HCT116 (cell line): ENCODE data around the gene TMPRSS13. TPM values are rescaled to one million over a fixed set of nuclear protein-coding genes. Genes with fewer than 3 reads are reported as not detected.
"Not testable (repeated sequence)": the region's sequence is repeated elsewhere in the genome, so short reads cannot be mapped to it uniquely, and the experiment has no call there.

Experiments used
- ATAC-seq: fragments of 200-7000 bp; cut with Tn5 transposase; 2 replicates; pipeline ENCODE4 v1.9.1; 2020; ENCODE audit warnings: mild to moderate bottlenecking, moderate library complexity
- BruUV-seq: library from RNA; stranded (reverse); fragments of 400-500 nt; replicated peaks from 2 replicates; lab custom pipeline; 2021; lab: Mats Ljungman, UMichigan
- CTCF ChIA-PET: fragments of 300-600 bp; sonication (Branson Sonifier 250); formaldehyde crosslinking; loops from one replicate; lab custom pipeline; 2021; ENCODE audit warnings: antibody characterized with exemption; lab: Charles Lee
- POLR2A ChIA-PET: fragments of 300-600, 350-600 bp; sonication (Branson Sonifier 250); formaldehyde crosslinking; loops from one replicate; lab custom pipeline; 2021; ENCODE audit warnings: antibody characterized with exemption; lab: Charles Lee
- RAD21 ChIA-PET, 2 experiments: fragments of 300-600 bp; sonication (Branson Sonifier 250); formaldehyde crosslinking; loops; one replicate each; lab custom pipeline; 2023; ENCODE audit warnings: low total read pairs in 2 of 2; ENCODE audit not compliant: uncharacterized antibody in 2 of 2, unreplicated experiment in 2 of 2, low non-redundant PET in 1 of 2; lab: Charles Lee
- DNase-seq: peaks from one replicate; pipeline ENCODE4 v3.0.0-alpha.2; 2010; ENCODE audit warnings: low read depth, low spot score
- H2AFZ ChIP-seq: fragments of 200-600 bp; shearing (Covaris generic), sonication (generic); 2 replicates; pipeline ENCODE4 v1.6.1; 2017; ENCODE audit warnings: low read depth, mixed run types, mixed read lengths, antibody characterized with exemption, low read length; ENCODE audit not compliant: poor library complexity, severe bottlenecking
- H3K27ac ChIP-seq: 2 replicates; pipeline ENCODE4 v1.5.1; 2012; ENCODE audit warnings: low read depth, low read length
- H3K27me3 ChIP-seq: fragments of 200-600 bp; sonication (generic); 2 replicates; pipeline ENCODE4 v1.6.1; 2016; ENCODE audit warnings: mixed run types, low read length, mixed read lengths; ENCODE audit not compliant: insufficient read depth
- H3K36me3 ChIP-seq, 2 experiments: fragments of 200-500 bp in 1 of 2; fragments of 200-600 bp in 1 of 2; sonication (Bioruptor generic) in 1 of 2; sonication (generic) in 1 of 2; 2 replicates each; pipeline versions ENCODE4 v1.5.1 to v1.6.1; 2014 to 2016; ENCODE audit warnings: low read length in 2 of 2, inconsistent platforms in 1 of 2, mixed read lengths in 1 of 2, mixed run types in 1 of 2; ENCODE audit not compliant: insufficient read depth in 2 of 2, control insufficient read depth in 1 of 2
- H3K4me1 ChIP-seq, 2 experiments: fragments of 200-600 bp in 1 of 2; sonication (generic) in 1 of 2; 2 replicates each; pipeline versions ENCODE4 v1.5.1 to v1.6.1; 2012 to 2017; ENCODE audit warnings: low read length in 2 of 2, inconsistent platforms in 1 of 2, mild to moderate bottlenecking in 1 of 2, mixed read lengths in 1 of 2, mixed run types in 1 of 2, moderate library complexity in 1 of 2; ENCODE audit not compliant: insufficient read depth in 2 of 2, control insufficient read depth in 1 of 2
- H3K4me2 ChIP-seq: fragments of 200-600 bp; sonication (generic); 2 replicates; pipeline ENCODE4 v1.6.1; 2017; ENCODE audit warnings: mixed run types, low read length, mixed read lengths
- H3K4me3 ChIP-seq, 2 experiments: fragments of 200-600 bp in 1 of 2; sonication (generic) in 1 of 2; replicated peaks in 1 of 2; 2 replicates each; pipeline ENCODE4 v1.5.1; 2011 to 2016; ENCODE audit warnings: low read length in 2 of 2, control low read depth in 1 of 2, low read depth in 1 of 2, mild to moderate bottlenecking in 1 of 2, mixed read lengths in 1 of 2, mixed run types in 1 of 2
- H3K79me2 ChIP-seq: fragments of 200-600 bp; sonication (generic); 2 replicates; pipeline ENCODE4 v1.6.1; 2017; ENCODE audit warnings: mild to moderate bottlenecking, mixed run types, low read length, moderate library complexity, mixed read lengths; ENCODE audit not compliant: insufficient read depth
- H3K9ac ChIP-seq: fragments of 200-600 bp; sonication (generic); 2 replicates; pipeline ENCODE4 v1.6.1; 2016; ENCODE audit warnings: low read length, mixed read lengths
- H3K9me2 ChIP-seq: fragments of 200-600 bp; sonication (generic), shearing (Covaris generic); 2 replicates; pipeline ENCODE4 v1.6.1; 2017; ENCODE audit warnings: mixed run types, mild to moderate bottlenecking, moderate library complexity; ENCODE audit not compliant: insufficient read depth
- H3K9me3 ChIP-seq, 2 experiments: fragments of 200-500 bp in 1 of 2; fragments of 200-600 bp in 1 of 2; sonication (Bioruptor generic) in 1 of 2; sonication (generic) in 1 of 2; 2 replicates each; pipeline ENCODE4 v1.6.1; 2014 to 2017; ENCODE audit warnings: low read length in 2 of 2, mixed read lengths in 2 of 2, inconsistent platforms in 1 of 2, low read depth in 1 of 2, mild to moderate bottlenecking in 1 of 2, mixed run types in 1 of 2, moderate library complexity in 1 of 2; ENCODE audit not compliant: control insufficient read depth in 1 of 2, insufficient read depth in 1 of 2
- H4K20me1 ChIP-seq: fragments of 200-600 bp; sonication (generic), shearing (Covaris generic); 2 replicates; pipeline ENCODE4 v1.6.1; 2017; ENCODE audit warnings: mixed run types, mild to moderate bottlenecking, moderate library complexity; ENCODE audit not compliant: insufficient read depth
- CBX3 ChIP-seq: IDR thresholded peaks from 2 replicates; pipeline ENCODE4 v1.6.1; 2012; ENCODE audit warnings: low read depth
- EGR1 ChIP-seq: IDR thresholded peaks from 2 replicates; pipeline ENCODE4 v1.6.1; 2012; ENCODE audit warnings: low read depth
- RAD21 ChIP-seq: IDR thresholded peaks from 2 replicates; pipeline ENCODE4 v1.6.1; 2012; ENCODE audit warnings: low read depth, mild to moderate bottlenecking
- SIN3A ChIP-seq: IDR thresholded peaks from 2 replicates; pipeline ENCODE4 v1.6.1; 2012; ENCODE audit warnings: low read depth
- SRF ChIP-seq: IDR thresholded peaks from 2 replicates; pipeline ENCODE4 v1.6.1; 2012; ENCODE audit warnings: low read depth
- YY1 ChIP-seq: IDR thresholded peaks from 2 replicates; pipeline ENCODE4 v1.6.1; 2011; ENCODE audit warnings: low read length, low read depth, moderate library complexity, mild to moderate bottlenecking; ENCODE audit not compliant: insufficient replicate concordance; ENCODE audit errors: extremely low read depth
- intact Hi-C: fragments of 100-400 bp; cut with micrococcal nuclease; formaldehyde crosslinking; loops from 2 replicates; pipeline ENCODE4 v1.10.0; 2022
- total RNA-seq: library from RNA; stranded (reverse); gene quantifications from one replicate; pipeline ENCODE4 v1.2.1, GENCODE V29; 2021; ENCODE audit not compliant: unreplicated experiment

TMPRSS13 gene
- total RNA-seq, 1 experiment from 2014 or later: 0.52 TPM

GRCh38 chr11:117978991-117979390 is 49.8 kb upstream of the TMPRSS13 start:
- Histone ChIP-seq H3K4me3 (no peak overlapping the region), H3K36me3 (no peaks in the 10 kb centered on the region), H3K27me3 (0 out of 2 replicates have a peak, but pooled peaks cover 5% of the 10 kb centered on the region), H4K20me1 (no peaks in the 10 kb centered on the region), H3K9me2 (no peaks in the 10 kb centered on the region), H3K9me3 (no peaks in the 10 kb centered on the region), H3K4me2 (no peak overlapping the region), H3K79me2 (no peaks in the 10 kb centered on the region), H3K9ac (no peak overlapping the region), H2AFZ (no peak overlapping the region), H3K27ac (no peak overlapping the region)
- intact Hi-C loops: no loop called here
- no TSS peak for BruUV-seq
- CTCF ChIA-PET: no interaction called here
- DNase-seq: no peak
- RAD21 ChIA-PET: no interaction called here
- TF ChIP-seq SIN3A: no peak
- no peak for TF ChIP-seq YY1
- no peak for TF ChIP-seq CBX3
- TF ChIP-seq SRF: no peak
- TF ChIP-seq EGR1: no peak
- TF ChIP-seq RAD21: no peak
- TF ChIP-seq, all 23 proteins: peak for 0
- no peak for ATAC-seq
- H3K4me1 ChIP-seq: no peaks in the 10 kb centered on the region
- POLR2A ChIA-PET: no interaction called here

GRCh38 chr11:117978291-117978910 is 49.2 kb upstream of the TMPRSS13 start:
- POLR2A ChIA-PET, H3K27me3 ChIP-seq, H3K27ac ChIP-seq, H2AFZ ChIP-seq, intact Hi-C loops, H3K79me2 ChIP-seq, H3K36me3 ChIP-seq, BruUV-seq, H3K9ac ChIP-seq, H4K20me1 ChIP-seq, H3K9me2 ChIP-seq, RAD21 ChIA-PET, H3K9me3 ChIP-seq, ATAC-seq, H3K4me1 ChIP-seq, DNase-seq, H3K4me3 ChIP-seq, H3K4me2 ChIP-seq: not testable (repeated sequence)
- CTCF ChIA-PET: interaction anchor here (1.4 kb wide), 1 partner anchor 32 kb away, joined by 4 read pairs; no protein-coding TSS in a partner anchor

- RAD21 ChIA-PET, DNase-seq, H3K79me2 ChIP-seq, POLR2A ChIA-PET, H3K9ac ChIP-seq, ATAC-seq, BruUV-seq, H2AFZ ChIP-seq, intact Hi-C loops, H3K4me1 ChIP-seq, H3K36me3 ChIP-seq, H3K4me3 ChIP-seq, H3K4me2 ChIP-seq, H3K9me2 ChIP-seq, H3K9me3 ChIP-seq, H4K20me1 ChIP-seq, H3K27ac ChIP-seq, H3K27me3 ChIP-seq: not testable (repeated sequence)
- CTCF ChIA-PET: interaction anchor here (1.4 kb wide), 1 partner anchor 31 kb away, joined by 4 read pairs; no protein-coding TSS in a partner anchor
Observed at GRCh38 chr11:117977612-117978264, 48.5 kb upstream of the TMPRSS13 start.
